ENCODE results near the gene NEUROG3.

Gene NEUROG3

GRCh38 chr10:69573056-69573806 lies at the start of gene NEUROG3:
TSS of gene NEUROG3 (minus strand) at chr10:69573422. CDS start at chr10:69573043, 379 bp downstream.
- DNase-seq, result no peak

- DNase-seq, result no peak
These were observed 47.4 kb upstream of the NEUROG3 start for GRCh38 chr10:69620625-69621024.

- DNase-seq, result no peak
These were observed 46.4 kb upstream of the NEUROG3 start for GRCh38 chr10:69619626-69620025.

GRCh38 chr10:69618746-69619145 lies 45.5 kb upstream of the NEUROG3 start:
- no peak for DNase-seq

- DNase-seq, result no peak
These were observed 43.1 kb upstream of the NEUROG3 start for GRCh38 chr10:69616358-69616757.

GRCh38 chr10:69614130-69614529 lies 40.9 kb upstream of the NEUROG3 start:
- no peak for DNase-seq

- DNase-seq, result no peak
These were observed 39.5 kb upstream of the NEUROG3 start for GRCh38 chr10:69612760-69613159.

GRCh38 chr10:69609077-69609476 lies 35.9 kb upstream of the NEUROG3 start:
- DNase-seq, result no peak

- no peak for DNase-seq
These were observed 27.6 kb upstream of the NEUROG3 start for GRCh38 chr10:69600761-69601330.

- DNase-seq, result no peak
These were observed 15.1 kb upstream of the NEUROG3 start for GRCh38 chr10:69588358-69588757.

GRCh38 chr10:69584624-69585023 lies 11.4 kb upstream of the NEUROG3 start:
- DNase-seq, result no peak

GRCh38 chr10:69583106-69583505 lies 9.9 kb upstream of the NEUROG3 start:
- DNase-seq, result no peak

GRCh38 chr10:69580435-69580834 lies 7.2 kb upstream of the NEUROG3 start:
- no peak for DNase-seq

- DNase-seq, result no peak
These were observed 6.3 kb upstream of the NEUROG3 start for GRCh38 chr10:69579464-69580060.

GRCh38 chr10:69578508-69578991 lies 5.3 kb upstream of the NEUROG3 start:
- DNase-seq, result no peak

- DNase-seq, result no peak
These were observed 4.3 kb upstream of the NEUROG3 start for GRCh38 chr10:69577268-69578232.

- DNase-seq, result no peak
These were observed 3.3 kb upstream of the NEUROG3 start for GRCh38 chr10:69576334-69577011.

- DNase-seq, result no peak
These were observed 2.0 kb upstream of the NEUROG3 start for GRCh38 chr10:69575164-69575722.

- no peak for DNase-seq
These were observed 1.4 kb upstream of the NEUROG3 start for GRCh38 chr10:69574571-69574978.

- no peak for DNase-seq
These were observed 815 bp downstream of the NEUROG3 start for GRCh38 chr10:69572159-69573055.

- no peak for DNase-seq
These were observed 1.5 kb downstream of the NEUROG3 start for GRCh38 chr10:69571618-69572158.

Measured in CD4-positive, alpha-beta T cell treated with Interleukin-4 for 4 hours (primary cell).